Activated CD4-positive, CD25-positive, alpha-beta regulatory T cell treated with anti-CD3 and anti-CD28 coated beads, Interleukin-2, amount 50 U/mL, for 72 hours (primary cell): ENCODE results near the gene CPVL.

Experiments
- DNase-seq: peaks from one replicate; pipeline ENCODE4 v3.0.0; 2021

Gene CPVL

GRCh38 chr7:29038463-29038862, 107.9 kb downstream of the CPVL start:
- no peak for DNase-seq

- no peak for DNase-seq
Observed at GRCh38 chr7:29035044-29035740, 111.1 kb downstream of the CPVL start.

- DNase-seq: no peak
Observed at GRCh38 chr7:29033584-29033983, 112.8 kb downstream of the CPVL start.

DNA sequence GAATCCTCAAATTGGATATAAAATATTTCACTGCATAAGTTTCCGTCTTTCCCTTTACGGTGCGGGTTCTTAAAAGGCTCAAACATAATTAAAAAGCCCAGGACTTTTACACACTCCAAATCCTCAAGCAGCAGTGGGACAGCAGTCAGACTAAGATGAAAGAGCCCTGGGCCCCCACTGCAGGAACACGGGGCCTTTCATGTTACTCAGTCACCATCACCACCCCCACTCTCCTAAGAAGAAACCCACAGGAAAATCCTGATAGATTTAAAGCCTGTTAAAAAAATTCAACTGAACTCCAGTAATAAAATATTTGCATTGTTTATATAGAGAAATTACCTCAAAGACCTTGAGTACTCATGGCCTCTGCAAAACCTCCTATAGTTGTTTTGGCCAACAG, 114.2 kb downstream of the CPVL start:
- DNase-seq: no peak

DNA sequence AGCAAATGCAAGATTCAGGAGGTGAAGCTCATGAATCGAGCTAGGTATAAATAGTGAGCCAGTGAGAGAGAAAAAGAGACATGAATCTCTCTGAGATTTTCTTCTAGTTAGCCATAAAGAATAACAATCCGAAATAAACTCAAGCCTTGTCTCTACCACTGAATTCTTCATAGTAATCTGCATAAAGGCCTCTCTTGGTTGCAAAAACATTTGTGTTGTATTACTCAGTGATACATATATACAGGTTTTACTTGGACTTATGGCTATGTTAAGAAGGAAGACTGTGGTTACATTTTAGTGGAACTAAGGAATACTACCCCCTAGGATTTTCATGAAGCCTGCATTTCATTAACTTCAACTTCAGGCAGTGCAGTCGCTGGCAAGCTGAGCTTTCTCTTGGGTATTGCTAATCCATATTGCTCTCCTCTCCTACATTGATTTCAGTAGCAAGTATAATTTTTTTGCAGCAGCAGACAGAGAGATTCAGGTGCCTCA, 115.5 kb downstream of the CPVL start:
- DNase-seq: no peak

- DNase-seq: no peak
Observed at GRCh38 chr7:29022291-29022988, 123.9 kb downstream of the CPVL start.

- DNase-seq: no peak
Observed at GRCh38 chr7:29019896-29020295, 126.4 kb downstream of the CPVL start.

DNA sequence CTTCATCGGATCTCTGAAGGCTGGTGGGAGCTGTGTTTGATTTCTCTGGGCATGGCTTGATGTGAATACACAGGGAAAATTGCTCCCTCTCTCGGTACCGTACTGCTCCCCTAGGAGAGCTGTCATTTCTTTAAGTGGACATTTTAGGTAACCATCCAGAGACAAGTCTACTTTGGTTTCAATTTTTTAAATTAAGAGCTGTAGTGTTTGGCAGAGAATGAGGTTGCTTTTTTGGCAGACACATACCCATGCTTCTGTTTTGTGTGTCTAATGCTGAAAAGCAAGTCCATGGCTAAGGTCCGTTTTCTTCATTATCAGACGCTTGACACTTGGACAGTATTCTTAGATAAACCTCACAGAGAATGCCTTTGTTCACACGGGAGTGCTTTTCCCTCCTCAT, 127.0 kb downstream of the CPVL start:
- DNase-seq: no peak

GRCh38 chr7:29017713-29018112, 128.6 kb downstream of the CPVL start:
- no peak for DNase-seq

GRCh38 chr7:29014725-29015124, 131.6 kb downstream of the CPVL start:
- DNase-seq: no peak

DNA sequence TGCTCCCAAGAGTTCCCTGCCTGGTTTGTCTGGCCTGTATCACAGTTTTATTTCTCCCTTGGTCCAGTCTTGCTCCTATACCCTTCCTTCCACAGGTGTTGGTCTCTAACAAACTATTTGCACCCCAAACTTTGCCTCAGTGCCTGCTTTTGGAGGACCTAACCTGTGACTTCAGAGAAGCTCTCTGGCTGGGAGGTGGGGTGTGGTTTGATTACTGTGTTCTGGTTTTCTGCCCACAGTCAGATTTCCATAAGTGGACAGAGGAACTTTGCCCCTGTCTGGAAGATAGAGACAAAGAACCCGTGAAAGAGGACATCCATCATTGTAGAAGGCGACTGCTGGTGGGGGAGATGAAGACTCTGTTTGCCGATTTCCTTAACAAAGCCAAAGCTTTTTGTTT, 132.4 kb downstream of the CPVL start:
- no peak for DNase-seq

DNA sequence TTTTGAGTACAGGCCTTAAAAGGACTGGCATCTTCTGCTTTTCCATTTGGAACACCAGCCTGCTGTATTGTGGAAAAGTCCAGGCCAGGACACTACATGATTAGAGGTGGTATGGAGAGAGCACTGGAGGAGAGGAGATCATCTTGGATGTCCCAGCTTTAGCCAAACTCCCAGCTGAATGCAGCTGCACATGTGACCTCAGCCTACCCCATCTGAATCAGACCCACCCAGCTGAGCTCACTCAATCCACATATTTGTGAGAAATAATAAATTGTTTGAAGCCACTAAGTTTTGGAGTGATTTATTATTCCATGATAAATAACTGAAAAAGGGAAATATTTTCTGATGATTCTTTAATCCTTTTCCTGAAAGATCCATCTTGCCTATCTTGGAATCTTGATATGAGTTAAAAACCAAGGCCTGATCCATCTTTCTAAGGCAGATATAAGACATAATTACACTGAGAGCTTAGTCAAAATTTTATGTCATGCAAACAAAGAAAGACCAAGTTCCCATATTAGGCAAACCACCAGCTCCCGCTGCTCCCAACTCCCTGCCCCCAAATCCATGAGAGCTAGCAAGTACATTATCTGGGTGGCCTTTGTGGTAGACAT, 133.1 kb downstream of the CPVL start:
- no peak for DNase-seq

GRCh38 chr7:29009947-29010346, 136.4 kb downstream of the CPVL start:
- DNase-seq: no peak

- DNase-seq: no peak
Observed at GRCh38 chr7:29008590-29008989, 137.7 kb downstream of the CPVL start.

DNA sequence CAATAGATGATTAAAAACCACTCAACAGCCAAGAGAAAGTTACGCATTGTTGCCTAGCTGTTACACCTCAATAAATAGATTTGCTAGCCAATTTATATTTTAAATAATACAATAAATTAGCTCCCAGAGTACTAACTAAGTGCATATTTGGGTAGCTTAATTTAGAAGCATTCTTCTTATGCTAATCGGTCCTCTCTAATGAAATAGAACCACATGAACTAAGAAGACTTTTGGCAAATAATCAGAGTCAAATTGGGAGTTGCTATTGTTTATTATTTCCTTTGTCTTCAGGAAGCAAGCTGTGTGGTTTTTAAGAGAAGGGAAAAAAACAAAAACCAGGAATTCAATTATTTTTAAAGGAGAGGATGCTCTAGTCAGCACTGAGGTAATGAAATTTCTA, 139.2 kb downstream of the CPVL start:
- DNase-seq: no peak

DNA sequence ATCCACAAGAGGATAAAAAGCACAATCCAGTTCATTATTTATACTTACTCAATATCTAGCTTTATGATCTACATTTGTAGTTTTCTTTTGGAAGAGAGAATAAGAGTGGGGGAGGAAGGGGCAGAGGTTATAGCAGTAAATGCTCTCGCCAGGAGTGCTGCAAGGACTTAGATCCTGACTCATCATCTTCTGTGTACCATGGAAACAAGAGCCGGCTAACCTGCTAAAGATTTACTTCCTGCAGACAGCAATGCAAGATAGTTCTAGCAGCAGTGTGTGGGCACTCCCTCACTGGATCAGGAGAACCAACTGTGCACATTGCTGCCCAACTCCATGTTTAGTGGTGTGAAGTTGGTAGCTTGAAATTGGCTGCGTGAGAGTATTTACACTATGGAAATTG, 140.5 kb downstream of the CPVL start:
- no peak for DNase-seq

DNA sequence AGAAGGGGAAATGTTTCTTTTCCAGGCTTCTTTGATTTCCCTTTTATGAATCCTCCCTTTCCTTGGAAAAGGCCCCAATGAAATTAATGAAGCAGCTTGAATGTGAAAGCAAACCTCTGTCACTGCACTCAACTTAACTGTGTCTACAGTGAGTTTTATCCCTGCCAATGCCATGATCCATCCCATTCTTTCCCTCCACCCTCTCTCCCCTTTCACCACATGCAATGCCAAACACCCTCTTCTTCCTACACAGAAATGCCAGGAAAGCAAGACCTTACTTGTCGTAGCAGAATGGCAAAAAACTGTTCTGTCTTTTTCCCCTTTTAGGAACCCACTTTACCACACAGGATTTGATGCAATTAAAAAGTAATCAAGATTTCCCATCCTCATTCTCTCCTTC, 140.9 kb downstream of the CPVL start:
- no peak for DNase-seq

DNA sequence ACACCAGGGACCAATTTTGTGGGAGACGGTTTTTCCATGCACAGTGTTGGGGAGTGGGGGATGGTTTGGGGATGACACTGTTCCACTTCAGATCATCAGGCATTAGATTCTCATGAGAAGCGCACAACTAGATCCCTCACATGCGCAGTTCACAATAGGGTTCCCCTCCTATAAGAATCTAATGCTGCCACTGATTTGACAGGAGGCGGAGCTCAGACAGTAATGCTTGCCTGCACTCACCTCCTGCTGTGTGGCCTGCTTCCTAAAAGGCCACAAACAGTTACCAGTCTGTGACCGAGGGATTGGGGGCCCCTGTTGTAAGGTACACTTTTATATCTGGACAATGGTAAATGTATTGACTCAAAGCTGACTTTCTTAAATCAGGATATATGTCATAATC, 142.6 kb downstream of the CPVL start:
- no peak for DNase-seq

GRCh38 chr7:29000717-29001076, 145.6 kb downstream of the CPVL start:
- DNase-seq: no peak

- no peak for DNase-seq
Observed at GRCh38 chr7:28999895-29000716, 146.2 kb downstream of the CPVL start.

DNA sequence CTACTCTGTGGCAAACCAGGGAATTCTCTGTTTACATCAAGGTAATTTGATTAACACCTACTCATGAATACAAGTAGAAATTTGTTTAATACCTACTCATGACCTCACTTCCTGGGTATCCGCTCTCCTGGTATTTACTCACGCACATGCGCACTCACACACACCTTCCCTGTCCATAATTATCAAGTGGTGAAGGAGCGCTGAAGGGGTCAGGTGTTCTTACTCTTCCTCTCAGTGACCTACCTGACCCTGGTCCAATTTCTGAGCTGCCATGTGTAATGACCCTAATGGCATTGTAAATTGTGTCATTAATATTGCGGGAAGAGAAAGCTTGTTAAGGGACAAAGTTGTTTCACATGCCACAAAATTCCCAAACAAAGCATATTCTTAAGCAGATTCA, 146.9 kb downstream of the CPVL start:
- no peak for DNase-seq

DNA sequence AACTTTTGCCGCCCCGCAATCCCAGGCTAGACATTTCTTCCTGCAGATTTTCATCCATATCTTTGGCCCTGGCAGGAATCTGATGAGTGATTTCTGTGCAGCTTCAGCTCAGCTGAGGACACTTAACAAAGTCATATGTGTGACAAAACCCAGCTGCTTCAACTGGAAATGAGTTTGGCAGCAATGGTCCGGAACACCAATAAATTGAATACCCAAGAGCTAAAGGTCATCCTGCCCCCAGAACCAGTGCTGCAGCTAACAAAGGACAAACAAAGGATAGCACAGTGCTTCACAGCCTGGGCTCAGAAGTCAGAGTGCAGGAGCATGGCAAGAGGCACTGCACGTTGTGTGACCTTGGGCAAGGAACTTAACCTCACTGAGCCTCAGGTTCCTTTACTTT, 148.2 kb downstream of the CPVL start:
- no peak for DNase-seq

DNA sequence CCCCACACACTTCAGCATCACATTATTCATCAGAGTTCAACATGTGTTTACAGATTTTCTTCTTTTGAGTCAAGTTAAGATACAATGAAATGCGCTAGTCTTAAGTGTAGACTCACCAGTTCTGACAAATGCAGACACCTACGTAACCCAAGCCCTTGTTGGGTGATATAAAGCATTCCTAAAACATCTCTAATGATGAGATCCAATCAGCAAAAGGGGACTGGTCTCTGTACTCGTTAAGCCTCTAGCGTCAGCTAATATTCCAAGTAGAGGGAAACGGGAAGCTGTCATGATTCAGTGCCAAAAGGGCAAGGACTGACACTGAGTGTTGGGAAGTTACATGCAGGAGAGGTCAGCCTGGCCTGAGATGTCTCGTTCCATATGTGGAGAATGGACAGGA, 149.5 kb downstream of the CPVL start:
- no peak for DNase-seq

- no peak for DNase-seq
Observed at GRCh38 chr7:28993371-28993770, 153.0 kb downstream of the CPVL start.
